Keratinocyte (primary cell): ENCODE measurements around the gene GRM5. TPM values are rescaled to one million over a fixed set of nuclear protein-coding genes. Genes with fewer than 3 reads are reported as not detected.

Experiments used
- DNase-seq: peaks from one replicate; pipeline ENCODE4 v3.0.0-alpha.2; 2011; ENCODE audit warnings: low read depth, missing footprints, low spot score
- FAIRE-seq: peaks from 2 replicates; lab custom pipeline; 2011; peaks lifted over from hg19 to GRCh38; lab: Jason Lieb, UNC
- H2AFZ ChIP-seq: 2 replicates; pipeline ENCODE4 v1.6.0; 2012; ENCODE audit warnings: low read length, control low read depth, inconsistent platforms; ENCODE audit not compliant: control insufficient read depth
- H3K27ac ChIP-seq: 2 replicates; pipeline ENCODE4 v1.5.1; 2011; ENCODE audit warnings: low read length; ENCODE audit not compliant: control insufficient read depth, insufficient read depth
- H3K27me3 ChIP-seq: 3 replicates; pipeline ENCODE4 v1.6.0; 2011; ENCODE audit warnings: low read length; ENCODE audit not compliant: control insufficient read depth, insufficient read depth; ENCODE audit errors: extremely low read depth
- H3K36me3 ChIP-seq, 2 experiments: 2 replicates in 1 of 2; 3 replicates in 1 of 2; pipeline ENCODE4 v1.5.1; 2011; ENCODE audit warnings: low read length in 2 of 2, mild to moderate bottlenecking in 1 of 2; ENCODE audit not compliant: control insufficient read depth in 2 of 2, insufficient read depth in 2 of 2; ENCODE audit errors: extremely low read depth in 1 of 2
- H3K4me1 ChIP-seq: 3 replicates; pipeline ENCODE4 v1.5.1; 2011; ENCODE audit warnings: low read length; ENCODE audit not compliant: control insufficient read depth, insufficient read depth; ENCODE audit errors: extremely low read depth
- H3K4me2 ChIP-seq: 3 replicates; pipeline ENCODE4 v1.6.0; 2011; ENCODE audit warnings: low read depth, low read length; ENCODE audit not compliant: control insufficient read depth, insufficient read depth; ENCODE audit errors: extremely low read depth
- H3K4me3 ChIP-seq, 3 experiments: fragments of 200-600 bp in 1 of 3; sonication (generic) in 1 of 3; 2 replicates in 2 of 3; 3 replicates in 1 of 3; pipeline ENCODE4 v1.5.1; 2011 to 2016; ENCODE audit warnings: low read length in 3 of 3, mild to moderate bottlenecking in 3 of 3, control low read depth in 2 of 3, inconsistent platforms in 1 of 3, low read depth in 1 of 3, mixed read lengths in 1 of 3, mixed run types in 1 of 3, moderate library complexity in 1 of 3; ENCODE audit not compliant: control insufficient read depth in 2 of 3, insufficient read depth in 2 of 3; ENCODE audit errors: extremely low read depth in 1 of 3
- H3K79me2 ChIP-seq: 2 replicates; pipeline ENCODE4 v1.6.0; 2012; ENCODE audit warnings: low read length; ENCODE audit not compliant: control insufficient read depth, insufficient read depth
- H3K9ac ChIP-seq: 3 replicates; pipeline ENCODE4 v1.6.0; 2011; ENCODE audit warnings: low read length; ENCODE audit not compliant: control insufficient read depth, insufficient read depth; ENCODE audit errors: extremely low read depth
- H3K9me1 ChIP-seq: 3 replicates; pipeline ENCODE4 v1.6.0; 2011; ENCODE audit warnings: low read length; ENCODE audit not compliant: control insufficient read depth, insufficient read depth; ENCODE audit errors: extremely low read depth
- H3K9me3 ChIP-seq: 2 replicates; pipeline ENCODE4 v1.5.1; 2012; ENCODE audit warnings: low read depth, low read length; ENCODE audit not compliant: control insufficient read depth
- H4K20me1 ChIP-seq: 3 replicates; pipeline ENCODE4 v1.6.0; 2011; ENCODE audit warnings: low read length; ENCODE audit not compliant: control insufficient read depth, insufficient read depth; ENCODE audit errors: extremely low read depth
- CTCF ChIP-seq, 3 experiments: IDR thresholded peaks in 1 of 3; conservative IDR thresholded peaks in 1 of 3; optimal IDR thresholded peaks in 1 of 3; 2 replicates in 2 of 3; 3 replicates in 1 of 3; pipeline versions ENCODE3 to v1.5.1; 2011; ENCODE audit warnings: low read length in 3 of 3, mild to moderate bottlenecking in 3 of 3, moderate library complexity in 2 of 3, control low read depth in 1 of 3, inconsistent platforms in 1 of 3; ENCODE audit not compliant: insufficient read depth in 2 of 3; ENCODE audit errors: extremely low read depth in 1 of 3
- EZH2 ChIP-seq: IDR thresholded peaks from one replicate; pipeline ENCODE4 v1.6.1; 2012; ENCODE audit warnings: inconsistent platforms, mild to moderate bottlenecking, low read length, moderate library complexity
- dilution Hi-C: fragments of 300-500 bp; cut with MboI; formaldehyde crosslinking; loops from one replicate; pipeline ENCODE4 v1.7.0; 2020; ENCODE audit warnings: low sequenced_read_pairs; ENCODE audit not compliant: extremely low pct_ligation_motif_present
- polyA plus RNA-seq, 5 experiments: library from polyadenylated mRNA; depleted of rRNA in 3 of 5; stranded (reverse) in 3 of 5; stranded (forward) in 1 of 5; unstranded in 1 of 5; fragments of >200 nt; gene quantifications; 1 replicate in 1 of 5; 2 replicates in 3 of 5; 3 replicates in 1 of 5; pipeline versions ENCODE4 v1.2.1 to v1.2.3, GENCODE V29; 2011 to 2012; ENCODE audit warnings: missing spikeins in 2 of 5, low read depth in 1 of 5, low replicate concordance in 1 of 5

Gene GRM5
- polyA plus RNA-seq, 1 donor (not counting 4 experiments of a cell fraction or from before 2014, with no cell fraction given), result not detected

GRCh38 chr11:88484873-88485621, 580.7 kb downstream of the GRM5 start:
- Histone ChIP-seq H3K27me3 (no peaks in the 10 kb centered on the region), H3K27ac (peak overlapping the region; percentile 23), H3K9ac (no peak overlapping the region), H3K79me2 (no peaks in the 10 kb centered on the region), H3K9me3 (no peaks in the 10 kb centered on the region), H3K36me3 (no peaks in the 10 kb centered on the region), H3K4me3 (no peak overlapping the region), H3K9me1 (no peaks in the 10 kb centered on the region), H3K4me1 (peaks cover 32% of the 10 kb centered on the region), H2AFZ (peak overlapping the region; percentile 37), H3K4me2 (peak overlapping the region; percentile 28), H4K20me1 (no peaks in the 10 kb centered on the region)
- DNase-seq, result peak; percentile 53
- FAIRE-seq, result peak; percentile 95
- peak; percentile 69 to 90 (median 78) for TF ChIP-seq CTCF (optimal IDR thresholded peaks at IDR 0.05 in 1 of 3, IDR thresholded peaks at IDR 0.05 in 1 of 3, conservative IDR thresholded peaks at IDR 0.05 in 1 of 3; ENCODE audit: extremely low read depth in 1 of 3, insufficient read depth in 2 of 3, low read length in 3 of 3)
- TF ChIP-seq EZH2, result no peak
- dilution Hi-C loops, result no loop called here

- Histone ChIP-seq H2AFZ (no peak overlapping the region), H3K36me3 (no peaks in the 10 kb centered on the region), H3K4me1 (peaks cover 38% of the 10 kb centered on the region), H3K4me3 (no peak overlapping the region), H3K9me1 (no peaks in the 10 kb centered on the region), H3K4me2 (no peak overlapping the region), H4K20me1 (no peaks in the 10 kb centered on the region), H3K27me3 (no peaks in the 10 kb centered on the region), H3K79me2 (no peaks in the 10 kb centered on the region), H3K9me3 (no peaks in the 10 kb centered on the region), H3K9ac (no peak overlapping the region), H3K27ac (no peak overlapping the region)
- FAIRE-seq (no peak), DNase-seq (no peak)
- dilution Hi-C loops, result no loop called here
- TF ChIP-seq CTCF (optimal IDR thresholded peaks at IDR 0.05 in 1 of 3, IDR thresholded peaks at IDR 0.05 in 1 of 3, conservative IDR thresholded peaks at IDR 0.05 in 1 of 3; ENCODE audit: extremely low read depth in 1 of 3, insufficient read depth in 2 of 3, low read length in 3 of 3) (no peak), EZH2 (no peak)
Measured at GRCh38 chr11:88482871-88483301, 582.9 kb downstream of the GRM5 start.
